Measurements from ENCODE around the gene PRPSAP1. TPM values are rescaled to one million over a fixed set of nuclear protein-coding genes. Genes with fewer than 3 reads are reported as not detected.

The PRPSAP1 gene
- total RNA-seq, 1 experiment from 2014 or later: 54.8 TPM

- no peak for DNase-seq (ENCODE audit: low read depth)
These were observed 86.6 kb downstream of the PRPSAP1 start for GRCh38 chr17:76267051-76267576.

GRCh38 chr17:76266244-76266938, 87.3 kb downstream of the PRPSAP1 start:
- DNase-seq (ENCODE audit: low read depth): peak; percentile 52

- no peak for DNase-seq (ENCODE audit: low read depth)
These were observed 88.0 kb downstream of the PRPSAP1 start for GRCh38 chr17:76265624-76266243.

- peak; percentile 99 for DNase-seq (ENCODE audit: low read depth)
These were observed 88.7 kb downstream of the PRPSAP1 start, which contains the start of gene UBALD2 for GRCh38 chr17:76264755-76265623. UBALD2 (plus strand) TSS chr17:76265348; CDS start chr17:76265506, 158 bp downstream.

- DNase-seq (ENCODE audit: low read depth): no peak
These were observed 89.3 kb downstream of the PRPSAP1 start for GRCh38 chr17:76264425-76264754.

GRCh38 chr17:76263896-76264295, 89.8 kb downstream of the PRPSAP1 start:
- no peak for DNase-seq (ENCODE audit: low read depth)

GRCh38 chr17:76262732-76263344, 90.9 kb downstream of the PRPSAP1 start:
- DNase-seq (ENCODE audit: low read depth): no peak

GRCh38 chr17:76261421-76262215, 92.1 kb downstream of the PRPSAP1 start:
- DNase-seq (ENCODE audit: low read depth): peak; percentile 65

GRCh38 chr17:76260669-76261068, 93.0 kb downstream of the PRPSAP1 start:
- DNase-seq (ENCODE audit: low read depth): no peak

- DNase-seq (ENCODE audit: low read depth): no peak
These were observed 93.5 kb downstream of the PRPSAP1 start for GRCh38 chr17:76260220-76260619.

Other genes with a start within 250 kb of the PRPSAP1 start
- not detected in 2 replicates for gene FOXJ1, start 212.7 kb downstream of the PRPSAP1 start, total RNA-seq (2014; rRNA removed; shearing (Covaris generic))
- 3.5 and 5.8 TPM in 2 replicates for gene RNF157, start 113.4 kb downstream of the PRPSAP1 start, total RNA-seq (2014; rRNA removed; shearing (Covaris generic))
- gene UBALD2, start 88.6 kb downstream of the PRPSAP1 start, total RNA-seq (2014; rRNA removed; shearing (Covaris generic)): 20.5 and 22.0 TPM in 2 replicates
- gene QRICH2, start 45.6 kb downstream of the PRPSAP1 start, total RNA-seq (2014; rRNA removed; shearing (Covaris generic)): 0.48 and 0.59 TPM in 2 replicates
- 34.6 and 37.6 TPM in 2 replicates for gene SPHK1, start 30.7 kb upstream of the PRPSAP1 start, total RNA-seq (2014; rRNA removed; shearing (Covaris generic))
- gene UBE2O, start 99.2 kb upstream of the PRPSAP1 start, total RNA-seq (2014; rRNA removed; shearing (Covaris generic)): 7.6 and 9.8 TPM in 2 replicates
- gene AANAT, start 113.7 kb upstream of the PRPSAP1 start, total RNA-seq (2014; rRNA removed; shearing (Covaris generic)): not detected in 2 replicates
- gene RHBDF2, start 147.5 kb upstream of the PRPSAP1 start, total RNA-seq (2014; rRNA removed; shearing (Covaris generic)): 22.6 and 24.0 TPM in 2 replicates
- gene CYGB, start 183.8 kb upstream of the PRPSAP1 start, total RNA-seq (2014; rRNA removed; shearing (Covaris generic)): 1.1 and 2.0 TPM in 2 replicates
- gene PRCD, start 186.1 kb upstream of the PRPSAP1 start, total RNA-seq (2014; rRNA removed; shearing (Covaris generic)): under 0.01 and 0.48 TPM in 2 replicates
- 10.7 and 11.4 TPM in 2 replicates for gene ST6GALNAC2, start 231.9 kb upstream of the PRPSAP1 start, total RNA-seq (2014; rRNA removed; shearing (Covaris generic))

Data from RPMI7951 (cell line).